Measurements from ENCODE around the gene PGAP6. TPM values are rescaled to one million over a fixed set of nuclear protein-coding genes. Genes with fewer than 3 reads are reported as not detected.
"Not testable (repeated sequence)": the region's sequence is repeated elsewhere in the genome, so short reads cannot be mapped to it uniquely, and the experiment has no call there.

PGAP6 gene
- polyA plus RNA-seq, 1 of the 3 experiments (the other 2 are of a cell fraction): 133 TPM

DNA sequence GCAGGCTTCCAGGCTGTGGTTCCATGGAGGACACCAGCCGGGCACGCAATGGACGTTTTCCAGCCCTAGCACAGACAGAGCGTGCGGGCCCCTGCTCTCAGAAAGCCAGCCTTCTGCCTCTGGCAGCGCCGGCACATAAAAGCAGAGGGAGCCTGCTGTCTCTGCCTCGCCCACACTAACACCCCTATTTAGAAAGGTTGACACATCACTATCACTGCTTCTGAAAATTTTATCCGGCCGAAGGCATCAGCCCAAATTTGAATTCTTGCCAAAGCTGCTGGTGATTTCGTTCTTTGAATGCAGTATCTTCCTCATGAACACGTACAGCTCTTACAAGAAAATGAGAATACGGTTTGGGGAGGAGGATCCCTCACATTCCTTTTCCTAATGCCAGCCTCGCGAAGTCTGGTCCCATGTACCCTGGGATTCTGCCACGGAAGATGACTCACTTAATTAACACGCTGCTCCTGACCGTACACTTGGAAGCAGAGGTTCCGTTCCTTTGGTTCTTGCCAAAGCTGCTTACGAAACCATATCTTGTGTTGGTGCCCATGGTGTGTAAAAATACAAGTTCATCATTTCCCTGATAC lies 42.4 kb upstream of the PGAP6 start:
- Histone ChIP-seq H3K79me2 (ENCODE audit: insufficient read depth) (peaks cover 30% of the 10 kb centered on the region), H3K9ac (peak overlapping the region; percentile 54; the same call in 1 of the 2 replicates), H3F3A (replicated peaks; ENCODE audit: insufficient read depth) (peaks cover 20% of the 10 kb centered on the region), H3K4me2 (peak overlapping the region; percentile 98), H3K4me1 (ENCODE audit: control insufficient read depth in 1 of 2, insufficient read depth in 2 of 2, low read depth in 1 of 2, low read length in 1 of 2) (peaks cover 18 to 20% of the 10 kb centered on the region in 2 experiments), H4K20me1 (ENCODE audit: insufficient read depth) (peaks cover 29% of the 10 kb centered on the region), H3K9me3 (no peaks in the 10 kb centered on the region), H3K27me3 (ENCODE audit: insufficient read depth) (no peaks in the 10 kb centered on the region), H3K4me3 (ENCODE audit: low read depth in 2 of 2, low read length in 1 of 2) (peak overlapping the region; percentile 70), H2AFZ (ENCODE audit: low read depth) (peak overlapping the region; percentile 63; the same call in 1 of the 2 replicates), H3K27ac (ENCODE audit: low read depth in 2 of 2, low read length in 1 of 2) (peak overlapping the region; percentile 70 to 92; a peak in 3 of 4 replicates), H3K9me2 (no peaks in the 10 kb centered on the region), H3K36me3 (replicated peaks in 1 of 2; ENCODE audit: control insufficient read depth in 1 of 2, insufficient read depth in 2 of 2, low read length in 1 of 2) (peaks cover 0 to 6% of the 10 kb centered on the region in 2 experiments)
- TF ChIP-seq TCF12 (IDR thresholded peaks at IDR 0.05) (peak; percentile 53; the same call in 1 of the 2 replicates), GABPA (IDR thresholded peaks at IDR 0.05; ENCODE audit: low read depth) (no peak), CHD2 (IDR thresholded peaks at IDR 0.05; ENCODE audit: low read length, partially characterized antibody) (no peak), POLR2AphosphoS5 (IDR thresholded peaks at IDR 0.05; ENCODE audit: low read depth, low read length) (peak; percentile 70; the same call in 1 of the 2 replicates), NFIC (IDR thresholded peaks at IDR 0.05; ENCODE audit: borderline replicate concordance) (peak; percentile 72), SIN3A (IDR thresholded peaks at IDR 0.05; ENCODE audit: borderline replicate concordance, low read depth, low read length) (0 out of 2 replicates have a peak, but pooled peaks have one; percentile 25), TAF1 (IDR thresholded peaks at IDR 0.05; ENCODE audit: borderline replicate concordance, low read depth, low read length) (no peak), FOSL2 (IDR thresholded peaks at IDR 0.05; ENCODE audit: borderline replicate concordance, low read depth) (peak; percentile 84), TEAD4 (IDR thresholded peaks at IDR 0.05; ENCODE audit: borderline replicate concordance, insufficient read depth) (no peak), JUND (IDR thresholded peaks at IDR 0.05) (peak; percentile 89)
- TF ChIP-seq, protein P1, sequence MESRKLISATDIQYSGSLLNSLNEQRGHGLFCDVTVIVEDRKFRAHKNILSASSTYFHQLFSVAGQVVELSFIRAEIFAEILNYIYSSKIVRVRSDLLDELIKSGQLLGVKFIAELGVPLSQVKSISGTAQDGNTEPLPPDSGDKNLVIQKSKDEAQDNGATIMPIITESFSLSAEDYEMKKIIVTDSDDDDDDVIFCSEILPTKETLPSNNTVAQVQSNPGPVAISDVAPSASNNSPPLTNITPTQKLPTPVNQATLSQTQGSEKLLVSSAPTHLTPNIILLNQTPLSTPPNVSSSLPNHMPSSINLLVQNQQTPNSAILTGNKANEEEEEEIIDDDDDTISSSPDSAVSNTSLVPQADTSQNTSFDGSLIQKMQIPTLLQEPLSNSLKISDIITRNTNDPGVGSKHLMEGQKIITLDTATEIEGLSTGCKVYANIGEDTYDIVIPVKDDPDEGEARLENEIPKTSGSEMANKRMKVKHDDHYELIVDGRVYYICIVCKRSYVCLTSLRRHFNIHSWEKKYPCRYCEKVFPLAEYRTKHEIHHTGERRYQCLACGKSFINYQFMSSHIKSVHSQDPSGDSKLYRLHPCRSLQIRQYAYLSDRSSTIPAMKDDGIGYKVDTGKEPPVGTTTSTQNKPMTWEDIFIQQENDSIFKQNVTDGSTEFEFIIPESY (IDR thresholded peaks at IDR 0.05; ENCODE audit: borderline replicate concordance, low read depth): no peak
- TF ChIP-seq, protein P2, sequence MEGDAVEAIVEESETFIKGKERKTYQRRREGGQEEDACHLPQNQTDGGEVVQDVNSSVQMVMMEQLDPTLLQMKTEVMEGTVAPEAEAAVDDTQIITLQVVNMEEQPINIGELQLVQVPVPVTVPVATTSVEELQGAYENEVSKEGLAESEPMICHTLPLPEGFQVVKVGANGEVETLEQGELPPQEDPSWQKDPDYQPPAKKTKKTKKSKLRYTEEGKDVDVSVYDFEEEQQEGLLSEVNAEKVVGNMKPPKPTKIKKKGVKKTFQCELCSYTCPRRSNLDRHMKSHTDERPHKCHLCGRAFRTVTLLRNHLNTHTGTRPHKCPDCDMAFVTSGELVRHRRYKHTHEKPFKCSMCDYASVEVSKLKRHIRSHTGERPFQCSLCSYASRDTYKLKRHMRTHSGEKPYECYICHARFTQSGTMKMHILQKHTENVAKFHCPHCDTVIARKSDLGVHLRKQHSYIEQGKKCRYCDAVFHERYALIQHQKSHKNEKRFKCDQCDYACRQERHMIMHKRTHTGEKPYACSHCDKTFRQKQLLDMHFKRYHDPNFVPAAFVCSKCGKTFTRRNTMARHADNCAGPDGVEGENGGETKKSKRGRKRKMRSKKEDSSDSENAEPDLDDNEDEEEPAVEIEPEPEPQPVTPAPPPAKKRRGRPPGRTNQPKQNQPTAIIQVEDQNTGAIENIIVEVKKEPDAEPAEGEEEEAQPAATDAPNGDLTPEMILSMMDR (IDR thresholded peaks at IDR 0.05): no peak
- TF ChIP-seq, protein P3, sequence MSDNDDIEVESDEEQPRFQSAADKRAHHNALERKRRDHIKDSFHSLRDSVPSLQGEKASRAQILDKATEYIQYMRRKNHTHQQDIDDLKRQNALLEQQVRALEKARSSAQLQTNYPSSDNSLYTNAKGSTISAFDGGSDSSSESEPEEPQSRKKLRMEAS (IDR thresholded peaks at IDR 0.05; ENCODE audit: low read depth): peak; percentile 69
- ChIA-PET POLR2A (interaction anchor here (0.7 kb wide), 1 partner anchor 103 kb away, joined by 3 read pairs; no protein-coding TSS in a partner anchor), CTCF (interaction anchor here (1.0 to 1.3 kb wide), 4 partner anchors 19 to 71 kb away, joined by 3 to 6 read pairs (median 4); no protein-coding TSS in a partner anchor)
- WGBS (ENCODE audit: low lambda C conversion rate): 7% methylated on average over 14 of the region's 20 CpGs
- DNase-seq: no peak

DNA sequence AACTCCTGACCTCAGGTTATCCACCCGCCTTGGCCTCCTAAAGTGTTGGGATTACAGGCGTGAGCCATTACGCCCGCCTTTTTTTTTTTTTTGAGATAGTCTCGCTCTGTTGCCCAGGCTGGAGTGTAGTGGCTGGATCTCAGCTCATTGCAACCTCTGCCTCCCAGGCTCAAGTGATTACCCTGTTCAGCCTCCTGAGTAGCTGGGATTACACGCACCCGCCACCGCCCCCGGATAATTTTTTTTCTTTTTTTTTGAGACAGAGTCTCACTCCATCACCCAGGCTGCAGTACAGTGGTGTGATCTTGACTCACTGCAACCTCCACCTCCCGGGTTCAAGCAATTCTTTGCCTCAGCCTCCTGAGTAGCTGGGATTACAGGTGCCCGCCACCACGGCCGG lies 40.4 kb upstream of the PGAP6 start:
- H3K9ac ChIP-seq; H2AFZ ChIP-seq (ENCODE audit: low read depth); H3K9me2 ChIP-seq; H3K36me3 ChIP-seq (replicated peaks in 1 of 2; ENCODE audit: control insufficient read depth in 1 of 2, insufficient read depth in 2 of 2, low read length in 1 of 2); CTCF ChIA-PET; H4K20me1 ChIP-seq (ENCODE audit: insufficient read depth); DNase-seq; H3K27ac ChIP-seq (ENCODE audit: low read depth in 2 of 2, low read length in 1 of 2); H3K9me3 ChIP-seq; H3K27me3 ChIP-seq (ENCODE audit: insufficient read depth); H3K4me2 ChIP-seq; H3K4me3 ChIP-seq (ENCODE audit: low read depth in 2 of 2, low read length in 1 of 2): not testable (repeated sequence)
- POLR2A ChIA-PET: interaction anchor here (0.5 kb wide), 1 partner anchor 227 kb away, joined by 3 read pairs; no protein-coding TSS in a partner anchor
- WGBS (ENCODE audit: low lambda C conversion rate): 92% methylated on average over 13 of the region's 13 CpGs
- Histone ChIP-seq H3F3A (replicated peaks; ENCODE audit: insufficient read depth) (peaks cover 20% of the 10 kb centered on the region), H3K79me2 (ENCODE audit: insufficient read depth) (peaks cover 10% of the 10 kb centered on the region), H3K4me1 (ENCODE audit: control insufficient read depth in 1 of 2, insufficient read depth in 2 of 2, low read depth in 1 of 2, low read length in 1 of 2) (peaks cover 10 to 14% of the 10 kb centered on the region in 2 experiments; a peak in 3 of 4 replicates)

DNA sequence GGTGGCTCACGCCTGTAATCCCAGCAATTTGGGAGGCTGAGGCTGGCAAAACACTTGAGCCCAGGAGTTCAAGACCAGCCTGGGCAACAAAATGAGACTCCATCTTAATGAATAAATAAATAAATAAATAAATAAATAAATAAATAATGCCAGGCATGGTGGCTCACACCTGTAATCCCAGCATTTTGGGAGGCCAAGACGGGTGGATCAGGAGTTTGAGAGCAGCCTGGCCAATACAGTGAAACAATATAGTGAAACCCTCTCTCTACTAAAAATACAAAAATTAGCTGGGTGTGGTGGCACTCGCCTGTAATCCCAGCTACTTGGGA lies 33.4 kb upstream of the PGAP6 start:
- H3K36me3 ChIP-seq (replicated peaks in 1 of 2; ENCODE audit: control insufficient read depth in 1 of 2, insufficient read depth in 2 of 2, low read length in 1 of 2); POLR2A ChIA-PET; DNase-seq; H3K9ac ChIP-seq; CTCF ChIA-PET; H3K27ac ChIP-seq (ENCODE audit: low read depth in 2 of 2, low read length in 1 of 2); H3K4me2 ChIP-seq; H4K20me1 ChIP-seq (ENCODE audit: insufficient read depth); H3K4me1 ChIP-seq (ENCODE audit: control insufficient read depth in 1 of 2, insufficient read depth in 2 of 2, low read depth in 1 of 2, low read length in 1 of 2); H3K9me3 ChIP-seq; H3K27me3 ChIP-seq (ENCODE audit: insufficient read depth); H3K9me2 ChIP-seq; H2AFZ ChIP-seq (ENCODE audit: low read depth); H3K4me3 ChIP-seq (ENCODE audit: low read depth in 2 of 2, low read length in 1 of 2); H3F3A ChIP-seq (replicated peaks; ENCODE audit: insufficient read depth); H3K79me2 ChIP-seq (ENCODE audit: insufficient read depth): not testable (repeated sequence)
- 93% methylated on average over 3 of the region's 3 CpGs for WGBS (ENCODE audit: low lambda C conversion rate)

Measured in SK-N-SH (cell line).